GM18868 (cell line): ENCODE measurements around the gene CREM.

Source experiments
- ATAC-seq: cut with Tn5 transposase; IDR thresholded peaks from one replicate; pipeline ENCODE4 v1.9.1; 2021; ENCODE audit warnings: mild to moderate bottlenecking, moderate library complexity; ENCODE audit not compliant: unreplicated experiment

CREM gene

DNA sequence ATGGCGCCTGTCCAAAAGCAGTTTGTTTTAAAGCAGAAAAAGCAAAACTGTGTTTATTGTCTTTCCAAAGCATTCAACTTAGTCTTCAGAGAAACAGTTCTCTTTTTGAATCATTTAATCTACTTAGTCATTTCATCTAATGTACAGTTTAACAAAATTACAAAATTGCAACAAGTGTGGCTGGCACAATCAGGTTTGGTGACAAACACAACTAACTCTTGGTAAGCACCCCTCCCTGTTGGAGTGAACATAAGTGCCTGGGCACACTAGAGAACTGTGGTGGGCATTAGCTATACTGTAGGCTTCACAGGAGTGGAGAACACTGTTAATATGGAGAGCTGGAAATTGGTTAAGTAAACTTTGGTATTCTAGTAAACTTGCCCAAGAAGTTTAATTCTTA lies 6.9 kb downstream of the CREM start:
- ATAC-seq, result no peak

DNA sequence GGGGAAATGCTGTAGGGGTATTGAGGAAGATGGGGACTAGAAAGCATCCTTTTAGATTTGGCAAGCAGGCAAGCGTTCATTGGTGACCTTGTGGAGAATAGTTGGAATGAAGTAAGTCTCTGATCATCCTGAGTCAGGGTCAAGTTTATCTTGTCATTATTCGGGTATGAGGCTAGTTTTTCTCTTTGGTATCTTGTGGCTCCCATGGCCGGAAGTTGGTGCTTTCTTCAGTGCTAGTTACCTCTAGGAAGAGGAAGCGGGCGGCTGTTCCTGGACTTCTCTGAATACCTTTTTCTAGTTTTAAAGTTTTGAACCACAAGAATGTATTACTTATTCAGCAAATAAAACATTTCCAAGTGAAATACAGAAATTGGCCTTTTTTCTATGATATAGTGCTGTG lies 9.2 kb downstream of the CREM start:
- ATAC-seq, result peak; percentile 27

DNA sequence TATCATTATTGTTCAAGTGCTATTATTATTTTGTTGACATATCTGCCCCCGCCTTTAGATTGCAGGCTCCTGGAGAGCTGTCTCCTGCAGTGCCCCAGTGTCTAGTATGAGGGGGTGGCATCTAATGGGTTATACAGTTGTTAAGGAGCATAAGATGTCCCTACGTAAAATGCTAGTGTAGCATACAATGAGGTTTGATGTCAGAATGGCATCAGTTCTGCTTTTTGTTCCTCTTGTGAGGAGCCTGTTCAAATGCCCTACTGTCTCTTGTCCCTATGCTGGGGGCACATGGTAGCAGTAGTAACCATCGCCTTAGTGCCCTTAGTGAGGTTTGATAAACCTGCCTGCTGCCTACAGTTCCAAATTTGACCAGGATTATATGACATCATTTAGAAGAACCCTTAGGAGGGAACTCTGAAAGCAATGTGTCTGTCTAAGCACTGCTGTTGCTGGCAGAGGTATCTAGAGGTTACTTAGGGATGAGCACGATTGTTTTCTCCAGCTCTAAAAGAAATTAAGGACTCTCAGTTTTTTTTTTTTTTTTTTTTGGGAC lies 9.7 kb downstream of the CREM start:
- peak; percentile 66 for ATAC-seq

DNA sequence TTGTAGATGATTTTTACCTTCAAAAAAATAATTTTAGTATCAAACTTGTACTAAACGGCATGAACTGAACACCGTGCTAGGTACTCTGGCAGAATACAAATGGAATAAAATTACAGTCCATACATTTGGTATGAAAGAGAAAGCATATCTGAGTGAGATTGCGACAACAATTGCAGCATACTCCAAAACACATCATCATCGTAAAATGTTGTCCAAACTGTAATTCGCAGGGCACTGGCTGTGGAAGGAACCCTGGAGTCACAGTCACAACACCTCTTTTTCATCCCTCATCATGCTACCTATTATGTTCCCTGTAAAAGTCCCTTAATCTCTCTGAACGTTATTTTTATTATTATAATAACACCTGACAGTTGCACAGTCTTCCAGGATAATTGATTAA lies 13.5 kb downstream of the CREM start:
- ATAC-seq, result no peak

DNA sequence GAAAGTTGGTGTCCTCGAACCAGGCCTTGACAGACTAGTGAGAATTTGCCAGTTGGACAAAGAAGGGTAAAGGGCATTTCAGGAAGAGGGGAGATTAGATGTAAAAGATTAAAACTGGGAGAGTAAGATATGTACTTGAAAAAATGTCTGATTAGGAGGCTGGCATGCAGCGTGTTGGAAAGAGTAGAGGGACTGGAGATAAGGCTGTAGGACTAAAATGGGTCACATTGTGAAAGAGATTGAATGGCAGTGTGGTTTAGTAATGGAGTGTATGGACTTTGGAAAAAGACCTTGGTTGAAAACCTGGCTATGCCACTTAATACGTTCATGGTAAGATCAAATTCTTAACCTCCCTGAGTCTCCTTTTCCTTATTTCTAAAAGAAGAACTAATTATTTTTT lies 14.1 kb downstream of the CREM start:
- no peak for ATAC-seq

DNA sequence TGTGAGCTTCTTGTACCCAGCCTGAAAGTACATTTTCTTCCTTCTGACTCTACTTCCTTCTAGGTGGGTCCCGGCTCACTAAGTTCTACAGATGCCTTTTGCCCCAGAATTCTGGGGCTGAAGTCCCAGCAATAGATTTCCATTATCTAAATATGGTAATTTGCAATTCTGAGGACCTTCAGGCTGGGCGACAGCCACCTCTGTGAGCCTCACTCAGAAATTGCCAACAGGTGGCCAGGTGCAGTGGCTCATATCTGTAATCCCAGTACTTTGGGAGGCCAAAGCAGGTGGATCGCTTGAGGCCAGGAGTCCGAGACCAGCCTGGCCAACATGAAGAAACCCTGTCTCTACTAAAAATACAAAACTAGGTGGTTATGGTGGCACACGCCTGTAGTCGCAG lies 23.7 kb downstream of the CREM start:
- ATAC-seq, result no peak

DNA sequence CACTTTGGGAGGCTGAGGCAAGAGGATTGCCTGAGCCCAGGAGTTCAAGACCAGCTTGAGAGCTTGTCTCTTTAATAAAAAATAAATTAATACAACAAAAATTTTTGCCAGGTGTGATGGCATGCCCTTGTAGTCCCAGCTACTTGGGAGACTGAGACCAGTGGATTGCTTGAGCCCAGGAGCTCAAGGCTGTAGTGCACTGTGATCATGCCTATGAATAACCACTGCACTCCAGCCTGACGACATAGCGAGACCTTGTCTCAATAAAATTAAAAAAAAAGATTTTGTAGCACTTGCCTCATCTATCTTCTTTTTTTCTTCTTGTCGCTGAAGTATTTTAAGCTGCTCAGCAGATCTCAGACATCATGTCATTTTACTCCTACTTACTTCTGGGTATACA lies 26.3 kb downstream of the CREM start:
- ATAC-seq, result no peak

DNA sequence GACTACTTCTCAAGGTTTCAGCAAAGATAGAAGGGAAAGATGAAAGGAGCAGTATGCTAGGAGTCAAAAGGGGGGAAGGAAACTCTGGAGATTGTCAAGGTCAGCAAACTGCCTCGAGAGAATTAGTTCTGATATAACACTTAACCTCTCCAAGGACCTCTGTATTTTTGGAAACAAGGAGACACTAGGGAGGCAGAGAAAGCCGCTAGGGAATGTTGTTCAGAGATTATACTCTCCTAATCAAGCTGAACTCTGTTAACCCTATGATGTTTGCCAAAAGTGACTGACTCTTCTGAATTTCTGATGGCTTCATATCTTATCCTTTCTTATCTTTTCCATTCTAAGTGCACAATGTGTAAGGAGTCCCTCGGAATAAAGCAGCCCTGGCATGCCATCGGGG lies 27.1 kb downstream of the CREM start:
- no peak for ATAC-seq

DNA sequence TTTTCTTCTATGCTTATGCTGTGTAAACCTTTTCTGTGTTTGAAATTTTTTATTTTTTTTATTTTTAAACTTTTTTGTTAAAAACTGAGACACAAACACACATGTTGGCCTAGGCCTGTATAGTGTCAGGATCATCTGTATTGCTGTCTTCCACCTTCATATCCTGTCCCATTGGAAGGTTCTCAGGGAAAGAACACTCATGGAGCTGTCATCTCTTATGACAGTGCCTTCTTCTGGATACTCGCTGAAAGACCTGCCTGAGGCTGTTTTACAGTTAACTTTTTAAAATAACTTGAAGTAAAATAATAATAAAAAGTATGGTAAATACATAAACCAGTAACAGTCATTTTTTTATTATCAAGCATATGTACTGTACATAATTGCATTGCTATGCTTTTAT lies 34.1 kb downstream of the CREM start:
- no peak for ATAC-seq

DNA sequence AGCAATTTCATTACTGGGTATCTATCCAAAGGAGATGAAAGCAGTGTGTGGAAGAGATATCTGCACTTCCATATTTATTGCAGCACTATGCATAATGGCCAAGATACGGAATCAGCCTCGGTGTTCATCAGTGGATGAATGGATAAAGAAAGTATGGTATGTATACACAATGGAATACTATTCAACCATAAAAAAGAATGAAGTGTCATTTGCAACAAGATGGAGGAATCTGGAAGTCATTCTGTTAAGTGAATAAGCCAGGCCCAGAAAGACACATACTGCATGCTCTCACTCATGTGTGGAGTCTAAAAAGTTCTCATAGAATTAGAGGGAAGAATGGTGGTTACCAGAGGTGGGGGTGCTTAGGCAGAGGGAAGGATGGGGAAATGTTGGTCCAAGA lies 35.3 kb downstream of the CREM start:
- ATAC-seq, result no peak

DNA sequence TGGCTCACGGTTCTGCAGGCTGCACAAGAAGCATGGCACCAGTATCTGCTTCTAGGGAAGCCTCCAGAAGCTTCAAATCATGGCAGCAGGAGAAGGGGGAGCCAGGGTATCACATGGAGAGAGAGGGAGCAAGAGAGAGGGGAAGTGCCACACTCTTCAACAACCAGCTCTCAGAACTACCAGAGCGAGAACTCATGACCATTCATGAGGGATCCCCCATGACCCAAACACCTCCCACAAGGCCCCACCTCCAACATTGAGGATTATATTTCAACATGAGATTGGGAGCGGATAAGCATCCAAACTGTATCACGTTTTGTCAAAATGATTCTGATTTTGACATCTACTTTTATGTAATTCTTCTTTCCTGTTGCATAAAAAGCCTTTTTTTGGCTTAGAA lies 38.5 kb downstream of the CREM start:
- ATAC-seq, result no peak

DNA sequence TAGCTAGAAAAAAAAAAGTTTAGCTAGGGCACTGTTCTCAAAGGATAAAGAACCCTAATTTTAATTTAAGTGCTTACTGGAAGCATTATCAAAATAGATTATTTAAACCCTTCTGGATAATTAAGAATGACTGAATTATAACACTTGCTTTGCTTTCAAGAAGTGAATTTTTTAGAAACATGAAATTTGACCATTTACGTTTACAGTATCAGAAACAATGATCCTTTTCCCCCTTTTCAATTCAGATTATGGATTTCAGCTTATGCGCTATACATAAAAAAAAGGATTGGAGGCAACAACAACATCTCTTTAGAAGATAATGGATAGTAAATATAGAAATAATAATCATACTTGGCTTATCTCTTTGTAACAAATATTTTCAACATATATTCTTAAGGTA lies 39.2 kb downstream of the CREM start:
- no peak for ATAC-seq

DNA sequence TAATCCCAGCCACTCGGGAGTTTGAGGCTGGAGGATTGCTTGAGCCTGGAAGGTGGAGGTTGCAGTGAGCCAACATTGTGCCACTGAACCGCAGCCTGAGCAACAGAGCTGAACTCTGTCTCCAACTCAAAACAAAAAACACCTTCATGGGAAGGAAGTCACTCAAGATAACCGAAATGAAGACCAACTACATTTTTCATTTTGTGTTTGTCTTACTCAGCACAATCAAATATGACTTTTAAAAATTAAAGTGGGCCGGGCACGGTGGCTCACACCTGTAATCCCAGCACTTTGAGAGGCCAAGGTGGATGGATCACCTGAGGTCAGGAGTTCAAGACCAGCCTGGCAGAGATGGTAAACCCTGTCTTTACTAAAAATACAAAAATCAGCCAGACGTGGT lies 40.0 kb downstream of the CREM start:
- ATAC-seq, result no peak

DNA sequence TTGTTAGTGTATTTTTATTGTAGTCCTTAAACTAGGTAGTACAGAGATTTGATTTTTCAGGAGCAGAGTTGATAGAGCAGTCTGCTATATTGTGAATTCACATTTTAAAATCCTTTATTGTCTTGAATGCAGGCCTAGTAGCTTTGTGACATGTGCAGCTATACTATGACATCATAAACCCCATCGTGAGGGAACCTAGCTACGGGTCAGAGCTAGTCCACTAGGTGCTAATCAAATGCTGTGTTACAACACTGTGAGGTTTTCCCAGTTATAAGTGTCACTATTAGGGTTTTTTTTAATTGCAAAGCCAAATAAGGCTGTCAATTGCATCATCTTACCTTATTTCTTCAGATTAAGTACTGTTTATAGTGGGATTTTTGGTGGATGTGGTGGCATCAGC lies 40.7 kb downstream of the CREM start:
- ATAC-seq, result no peak

DNA sequence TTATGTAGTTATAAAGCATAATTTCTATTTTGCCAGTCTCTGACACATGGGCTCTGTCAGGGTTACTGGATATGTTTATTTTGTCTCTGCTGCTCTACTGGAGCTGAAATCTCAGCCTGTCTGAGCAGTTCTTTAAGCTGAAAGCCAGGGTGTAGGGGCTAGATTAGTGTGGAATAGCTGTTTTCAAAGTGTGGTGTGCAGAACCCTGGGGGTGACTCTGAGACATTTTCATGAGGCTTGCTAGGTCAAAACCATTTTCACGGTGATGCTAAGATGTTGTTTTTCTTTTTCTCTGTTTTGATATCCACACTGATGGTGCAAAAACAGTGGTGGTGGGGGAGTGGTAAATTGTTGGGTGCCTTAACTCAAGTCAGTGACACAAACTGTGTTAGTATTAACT lies 45.5 kb downstream of the CREM start:
- no peak for ATAC-seq

DNA sequence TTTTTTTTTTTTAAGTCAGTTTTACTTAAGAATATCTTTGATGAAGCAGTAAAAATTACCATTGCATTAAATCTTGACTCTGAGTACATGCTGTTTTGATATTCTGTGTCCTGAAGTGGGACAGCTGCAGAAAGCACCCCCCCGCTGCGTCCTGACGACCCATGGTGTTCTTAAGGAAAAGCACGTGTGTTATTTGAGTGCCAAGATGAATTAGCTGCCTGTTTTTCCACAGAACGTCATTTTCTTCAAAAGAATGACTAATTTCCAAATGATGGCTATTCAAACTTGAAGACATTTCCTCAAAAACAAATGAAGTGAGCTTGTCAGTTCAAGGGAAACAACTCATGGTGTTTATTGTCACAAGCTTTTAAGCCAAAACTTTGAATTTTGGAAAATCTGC lies 45.9 kb downstream of the CREM start:
- no peak for ATAC-seq

DNA sequence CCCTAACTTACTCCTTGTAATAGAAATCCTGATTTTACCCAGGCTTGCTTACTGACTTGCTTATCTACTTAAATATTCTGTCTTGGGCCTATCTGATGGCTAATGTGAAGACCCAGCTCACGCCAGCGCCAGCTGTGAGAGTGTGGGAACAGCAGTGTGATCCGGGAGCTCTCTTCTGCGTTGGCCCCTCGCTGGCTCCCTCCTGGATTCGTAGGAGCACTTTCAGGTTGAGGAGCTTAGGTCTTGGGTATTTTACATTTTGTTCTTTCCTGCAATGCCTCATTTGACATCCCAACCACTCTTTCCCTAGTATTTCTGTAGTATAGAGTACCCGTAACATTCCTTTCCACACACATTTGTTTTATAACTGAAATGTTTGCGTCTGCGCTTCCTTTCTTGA lies 51.7 kb downstream of the CREM start:
- no peak for ATAC-seq

DNA sequence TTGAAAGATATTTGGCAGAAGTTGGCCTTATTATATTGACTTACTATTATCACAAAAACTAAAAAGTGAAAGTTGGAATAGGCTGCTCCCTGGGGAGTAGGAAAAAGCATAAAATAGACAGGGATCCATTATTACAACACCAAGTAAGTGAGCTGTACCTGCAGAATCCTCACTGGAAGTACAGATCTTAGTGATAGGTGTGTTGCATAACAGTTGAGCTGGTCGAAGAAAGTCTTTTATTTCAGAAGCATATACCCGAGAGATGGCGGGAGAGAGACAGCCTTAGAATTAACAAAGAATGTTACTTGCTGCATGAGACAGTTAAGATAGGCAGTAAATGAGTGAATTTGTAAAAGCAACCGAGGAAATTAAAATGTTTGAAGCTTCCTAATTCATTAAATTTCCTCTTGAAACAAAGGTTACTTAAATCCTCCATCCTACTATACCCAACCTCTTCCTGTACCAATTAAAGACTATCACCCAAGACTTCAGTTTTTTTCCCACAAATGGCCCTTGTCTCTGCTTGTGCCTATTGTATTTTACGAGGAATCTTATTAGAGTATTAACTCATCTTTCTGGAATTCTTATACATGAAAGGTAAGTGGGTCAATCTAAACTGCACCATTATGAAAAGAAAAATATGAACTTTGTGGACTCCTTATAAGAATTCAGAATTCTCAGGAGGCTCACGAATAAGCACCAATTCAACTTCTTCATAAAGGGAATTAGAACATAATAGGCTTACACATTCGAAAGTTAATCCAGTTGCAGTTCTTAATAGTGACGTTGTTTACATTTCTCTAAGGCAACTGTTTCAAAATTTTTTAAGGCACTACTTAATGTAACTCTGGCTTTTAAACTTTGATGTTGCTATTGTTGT lies 56.2 kb downstream of the CREM start:
- ATAC-seq, result no peak

DNA sequence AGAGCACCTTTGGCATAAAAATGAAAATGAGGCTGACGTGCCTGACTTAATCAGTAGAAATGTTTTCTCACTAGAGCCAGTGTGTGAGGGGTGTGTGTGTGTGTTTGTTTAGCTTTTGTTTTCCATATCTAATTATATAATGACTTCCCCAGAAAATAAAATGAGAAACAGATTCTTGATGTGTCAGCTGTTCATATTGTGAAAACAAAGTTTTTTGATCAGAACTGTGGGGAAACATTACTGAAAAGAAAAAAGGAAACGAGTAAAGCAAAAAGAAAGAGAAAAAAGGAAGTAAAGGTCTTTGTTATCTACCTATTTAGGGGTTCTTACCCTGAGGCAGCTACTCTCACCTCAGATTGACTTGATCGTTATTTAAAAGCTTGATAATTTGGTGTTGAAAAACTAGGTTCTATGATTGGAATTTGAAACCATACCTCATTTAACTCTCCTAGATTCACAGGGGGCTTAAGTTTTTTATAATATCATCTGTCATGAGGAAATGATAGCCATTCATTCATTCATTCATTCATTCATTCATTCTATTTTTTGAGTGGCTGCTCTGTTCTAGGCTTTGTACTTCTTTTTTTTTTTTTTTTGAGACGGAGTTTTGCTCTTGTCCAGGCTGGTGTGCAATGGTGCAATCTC lies 58.0 kb downstream of the CREM start:
- peak; percentile 37 for ATAC-seq

DNA sequence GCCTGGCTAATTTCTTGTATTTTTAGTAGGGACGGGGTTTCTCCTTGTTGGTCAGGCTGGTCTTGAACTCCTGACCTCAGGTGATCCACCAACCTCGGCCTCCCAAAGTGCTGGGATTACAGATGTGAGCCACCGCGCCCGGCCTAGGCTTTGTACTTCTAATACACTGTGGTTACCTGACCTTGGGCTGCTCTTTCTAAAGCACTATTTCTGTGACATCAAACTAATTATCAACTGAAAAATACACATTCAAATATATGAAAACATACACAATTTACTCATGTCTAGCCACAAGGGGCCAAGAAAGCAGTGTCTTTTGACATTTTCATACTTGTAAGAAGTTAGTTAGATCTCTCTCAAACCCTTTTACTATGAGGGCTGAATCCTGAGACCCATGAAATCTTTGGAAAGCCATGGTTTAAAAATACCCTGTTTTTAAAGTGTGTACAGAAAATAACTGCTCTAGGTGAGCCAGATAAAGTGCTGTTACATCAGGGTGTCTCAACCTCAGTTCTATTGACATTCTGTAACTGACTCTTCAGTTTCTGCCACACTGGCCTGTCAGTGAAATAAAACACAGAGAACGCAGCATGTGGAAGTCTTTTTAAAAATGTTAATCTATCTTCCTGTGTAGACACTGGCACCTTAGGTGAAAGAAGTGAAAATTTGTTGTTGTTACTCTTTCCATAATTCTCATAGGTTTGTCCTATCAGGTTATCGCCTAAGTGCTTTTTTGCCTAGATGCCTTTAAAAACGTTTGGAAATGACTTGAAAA lies 58.8 kb downstream of the CREM start:
- peak; percentile 86 for ATAC-seq

DNA sequence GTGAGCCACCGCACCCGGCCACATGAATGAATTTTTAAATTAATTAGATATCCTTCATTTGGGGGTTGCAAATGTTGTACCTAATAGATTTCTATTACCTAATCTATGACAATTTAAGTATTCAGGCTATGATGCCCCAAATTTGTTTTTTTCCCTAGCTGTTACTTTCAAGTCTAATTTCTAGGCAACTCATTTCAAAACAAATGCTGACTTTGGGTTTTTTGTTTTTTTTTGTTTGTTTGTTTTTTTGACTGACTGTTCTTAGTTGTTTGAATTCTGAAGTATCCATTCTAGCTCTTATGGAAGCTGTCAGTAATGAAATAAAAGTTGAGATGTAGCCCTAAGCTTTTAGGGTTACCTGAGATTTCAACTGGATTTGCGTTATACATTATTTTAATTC lies 62.3 kb downstream of the CREM start:
- no peak for ATAC-seq

DNA sequence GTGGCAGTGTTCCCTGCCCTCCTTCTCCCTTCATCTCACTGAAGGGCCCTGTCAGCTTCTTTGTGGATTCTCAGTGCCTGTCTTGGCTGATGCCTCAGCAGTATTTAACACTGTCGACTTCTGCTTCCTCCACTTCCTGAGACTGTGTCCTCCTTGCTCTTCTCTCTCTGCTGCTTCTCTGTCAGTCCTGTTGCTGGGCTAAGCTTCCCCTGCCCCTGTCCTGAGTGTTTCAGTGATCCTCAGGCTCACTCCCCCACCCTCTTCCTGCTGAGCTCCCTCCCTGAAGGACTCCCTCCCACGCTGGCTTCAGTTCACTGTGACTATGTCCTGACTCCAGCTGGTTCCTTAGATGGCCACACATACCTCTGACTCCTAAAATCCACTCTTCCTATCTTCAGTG lies 64.9 kb downstream of the CREM start:
- ATAC-seq, result no peak
